GM20000 (cell line): ENCODE results near the gene RPRD1A.

ENCODE experiments used
- DNase-seq: peaks from one replicate; pipeline ENCODE4 v3.0.0; 2012; ENCODE audit warnings: low spot score
- TF ChIP-seq, protein P1 (sequence below): IDR thresholded peaks from 2 replicates; pipeline ENCODE4 v1.5.1; 2012; ENCODE audit warnings: mild to moderate bottlenecking, control low read depth; ENCODE audit errors: extremely low read depth, missing control alignments

The RPRD1A gene

GRCh38 chr18:36041146-36041545, 26.2 kb downstream of the RPRD1A start:
- no peak for DNase-seq
- TF ChIP-seq, protein P1, sequence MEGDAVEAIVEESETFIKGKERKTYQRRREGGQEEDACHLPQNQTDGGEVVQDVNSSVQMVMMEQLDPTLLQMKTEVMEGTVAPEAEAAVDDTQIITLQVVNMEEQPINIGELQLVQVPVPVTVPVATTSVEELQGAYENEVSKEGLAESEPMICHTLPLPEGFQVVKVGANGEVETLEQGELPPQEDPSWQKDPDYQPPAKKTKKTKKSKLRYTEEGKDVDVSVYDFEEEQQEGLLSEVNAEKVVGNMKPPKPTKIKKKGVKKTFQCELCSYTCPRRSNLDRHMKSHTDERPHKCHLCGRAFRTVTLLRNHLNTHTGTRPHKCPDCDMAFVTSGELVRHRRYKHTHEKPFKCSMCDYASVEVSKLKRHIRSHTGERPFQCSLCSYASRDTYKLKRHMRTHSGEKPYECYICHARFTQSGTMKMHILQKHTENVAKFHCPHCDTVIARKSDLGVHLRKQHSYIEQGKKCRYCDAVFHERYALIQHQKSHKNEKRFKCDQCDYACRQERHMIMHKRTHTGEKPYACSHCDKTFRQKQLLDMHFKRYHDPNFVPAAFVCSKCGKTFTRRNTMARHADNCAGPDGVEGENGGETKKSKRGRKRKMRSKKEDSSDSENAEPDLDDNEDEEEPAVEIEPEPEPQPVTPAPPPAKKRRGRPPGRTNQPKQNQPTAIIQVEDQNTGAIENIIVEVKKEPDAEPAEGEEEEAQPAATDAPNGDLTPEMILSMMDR = no peak

- TF ChIP-seq, protein P1 = no peak
- DNase-seq = no peak
Measured at GRCh38 chr18:36038102-36038663, 29.2 kb downstream of the RPRD1A start.

DNA sequence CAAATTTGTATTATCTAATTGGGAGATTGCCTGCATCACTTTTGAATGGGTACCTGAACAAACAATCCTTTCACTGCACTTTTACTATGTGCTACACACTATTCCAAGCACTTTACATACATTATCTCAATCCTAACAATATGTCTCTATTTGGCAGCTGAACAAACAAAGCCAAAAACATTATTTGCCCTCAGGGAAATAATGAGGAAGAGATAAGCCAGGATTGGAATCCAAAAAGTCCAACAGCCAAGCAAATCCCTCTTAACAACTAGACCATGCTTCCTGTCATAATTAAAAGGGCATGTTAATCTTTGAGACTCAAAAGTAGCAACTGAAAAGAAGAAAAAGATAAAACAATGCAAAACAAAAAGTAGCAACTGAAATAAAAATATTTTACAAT, 32.1 kb downstream of the RPRD1A start:
- DNase-seq = no peak
- TF ChIP-seq, protein P1 = no peak

DNA sequence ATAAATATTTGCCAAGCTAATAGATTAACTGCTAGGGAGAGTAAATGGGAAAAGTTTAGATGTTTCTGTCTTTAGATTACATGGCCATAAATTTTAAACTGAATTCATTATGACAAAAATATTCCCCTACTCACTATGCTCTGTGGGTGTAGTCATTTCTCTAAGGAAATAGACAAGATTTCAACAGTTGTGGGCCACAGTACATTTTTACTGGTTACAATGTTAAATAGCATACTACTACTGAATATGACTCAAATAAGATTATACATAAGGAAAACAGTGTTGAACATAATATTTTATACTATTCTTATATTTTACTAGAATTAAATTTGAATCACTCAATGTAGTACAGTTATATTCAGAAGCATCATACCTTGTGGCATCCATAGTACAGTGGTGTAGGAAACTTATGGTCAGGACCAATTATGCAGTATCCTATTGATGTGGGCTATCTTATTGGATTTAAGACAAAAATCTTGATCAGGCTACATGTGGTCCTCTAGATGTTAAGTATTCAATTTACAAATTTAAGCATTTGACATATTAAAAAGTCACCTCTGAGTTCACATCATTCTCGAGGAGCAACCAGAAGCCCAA, 33.0 kb downstream of the RPRD1A start:
- DNase-seq = no peak
- TF ChIP-seq, protein P1 = no peak

GRCh38 chr18:36031903-36032302, 35.5 kb downstream of the RPRD1A start:
- DNase-seq = no peak
- TF ChIP-seq, protein P1 = no peak

- TF ChIP-seq, protein P1 = no peak
- DNase-seq = no peak
Measured at GRCh38 chr18:36031407-36031806, 36.0 kb downstream of the RPRD1A start.

DNA sequence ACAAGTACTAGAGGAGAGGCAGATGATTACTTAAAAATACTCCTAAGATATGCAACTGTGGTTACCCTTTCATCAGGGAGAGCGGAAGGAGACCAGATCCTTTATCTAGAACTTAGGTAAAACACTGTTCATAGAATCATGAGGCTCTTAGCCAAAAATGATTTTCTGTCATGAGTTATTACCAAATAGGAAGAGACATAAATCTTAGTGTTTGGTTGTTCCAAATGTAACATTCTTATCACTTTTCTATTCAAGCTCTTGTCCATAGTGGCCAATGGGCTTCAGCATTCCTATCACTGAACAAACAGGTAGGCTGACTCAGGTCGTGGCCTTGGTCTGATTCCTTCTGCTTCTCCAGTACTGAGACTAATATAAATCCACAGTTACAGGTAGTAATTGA, 38.5 kb downstream of the RPRD1A start:
- TF ChIP-seq, protein P1 = no peak
- no peak for DNase-seq
